Body of pancreas (tissue), 4 donors: Measurements from ENCODE around the gene PPM1N.

Experiments used
- CTCF ChIP-seq, 7 experiments: fragments of 450-650 bp in 4 of 7; fragments of 200-600 bp in 3 of 7; sonication (generic) in 3 of 7; IDR thresholded peaks; one replicate each; pipeline ENCODE4 v1.5.1; 2016 to 2019; ENCODE audit warnings: antibody characterized with exemption in 7 of 7
- POLR2A ChIP-seq, 3 donors: fragments of 450-650 bp; IDR thresholded peaks; one replicate each; pipeline ENCODE4 v1.6.1; 2016; ENCODE audit warnings: antibody characterized with exemption in 3 of 3, mild to moderate bottlenecking in 2 of 3

GRCh38 chr19:45515081-45515624 is 16.9 kb downstream of the PPM1N start:
- no peak for TF ChIP-seq CTCF (IDR thresholded peaks at IDR 0.05)
- no peak for TF ChIP-seq POLR2A (IDR thresholded peaks at IDR 0.05)
